COLO829 (cell line): ENCODE data around the gene DYNC1LI1.

ENCODE experiments used
- DNase-seq: peaks from one replicate; pipeline ENCODE4 v3.0.0; 2012; ENCODE audit warnings: low spot score

Gene DYNC1LI1

DNA sequence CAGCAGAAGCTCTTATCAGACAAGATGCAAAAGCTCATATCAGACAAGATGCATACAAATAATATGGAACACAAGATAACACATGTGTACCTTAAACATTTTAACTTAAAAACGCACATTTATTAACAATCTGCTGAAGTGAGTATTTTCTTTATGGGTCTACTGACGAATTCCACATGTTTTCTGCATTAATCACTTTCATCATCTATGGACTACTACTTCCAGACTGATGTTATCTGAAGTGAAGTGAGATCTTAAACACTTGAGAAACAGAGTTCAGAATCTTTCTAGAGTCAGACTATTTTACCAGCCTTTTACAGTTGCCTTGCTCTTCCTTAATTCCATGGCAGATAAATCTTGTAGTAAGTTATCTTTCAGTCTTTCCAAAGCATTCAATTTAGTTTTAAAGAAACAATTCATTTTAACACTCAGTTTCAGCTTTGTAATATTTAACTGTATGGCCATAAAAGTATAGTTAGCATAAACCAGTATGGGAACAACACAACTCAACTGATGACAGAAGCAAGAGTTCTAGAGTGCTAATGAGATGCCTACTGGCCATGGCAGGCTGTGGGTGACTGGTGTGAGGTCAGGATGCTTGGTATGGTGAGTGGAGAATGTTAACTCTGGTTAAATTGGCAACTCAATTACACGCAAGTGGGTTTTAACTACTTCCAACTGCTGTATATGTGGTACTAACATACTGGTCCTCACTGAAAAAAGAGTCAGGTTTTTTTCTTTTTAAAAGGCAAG is 77.8 kb downstream of the DYNC1LI1 start:
- DNase-seq = no peak

GRCh38 chr3:32488474-32489008 is 82.1 kb downstream of the DYNC1LI1 start:
- DNase-seq = no peak

GRCh38 chr3:32487781-32488473 is 82.7 kb downstream of the DYNC1LI1 start:
- no peak for DNase-seq

GRCh38 chr3:32484436-32484835 is 86.2 kb downstream of the DYNC1LI1 start:
- no peak for DNase-seq

DNA sequence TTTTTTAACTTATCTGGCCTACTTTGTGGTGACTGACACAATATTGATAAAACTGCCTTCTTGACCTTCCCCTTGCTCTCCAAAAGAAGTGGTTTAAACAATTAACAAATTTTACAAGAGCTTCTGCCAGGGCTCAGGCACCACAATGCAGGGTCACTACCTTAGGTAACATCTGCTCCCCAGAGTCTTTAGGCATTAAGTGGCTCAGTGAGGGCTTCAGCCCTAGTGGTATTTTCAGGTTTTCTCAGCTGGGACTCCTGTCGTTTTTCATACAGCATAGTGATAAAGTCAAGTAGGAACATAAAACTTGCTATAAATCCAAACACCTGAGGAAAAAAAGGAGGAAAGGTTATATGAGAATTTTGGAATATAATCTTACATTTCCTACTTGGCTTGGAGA is 86.9 kb downstream of the DYNC1LI1 start:
- DNase-seq = no peak

DNA sequence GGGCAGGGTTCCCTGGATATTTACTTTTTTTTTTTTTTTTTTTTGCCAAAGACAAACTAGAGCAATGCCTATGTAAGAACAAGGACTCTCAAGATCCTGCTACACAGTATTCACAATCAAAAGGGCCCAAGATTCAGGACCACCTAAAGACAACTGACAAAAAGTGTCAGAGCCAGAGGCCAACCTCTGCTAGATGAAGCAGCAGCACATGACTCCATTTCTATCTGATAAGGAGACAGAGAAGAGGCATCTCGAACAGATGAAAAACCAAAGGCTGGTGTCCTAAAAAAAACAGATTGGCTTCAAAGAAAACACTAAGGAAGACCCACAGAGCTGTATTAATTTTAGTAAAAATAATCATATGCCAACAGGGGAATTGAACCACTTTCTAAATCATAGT is 88.0 kb downstream of the DYNC1LI1 start:
- DNase-seq = no peak

GRCh38 chr3:32481791-32482631 is 88.6 kb downstream of the DYNC1LI1 start:
- no peak for DNase-seq

DNA sequence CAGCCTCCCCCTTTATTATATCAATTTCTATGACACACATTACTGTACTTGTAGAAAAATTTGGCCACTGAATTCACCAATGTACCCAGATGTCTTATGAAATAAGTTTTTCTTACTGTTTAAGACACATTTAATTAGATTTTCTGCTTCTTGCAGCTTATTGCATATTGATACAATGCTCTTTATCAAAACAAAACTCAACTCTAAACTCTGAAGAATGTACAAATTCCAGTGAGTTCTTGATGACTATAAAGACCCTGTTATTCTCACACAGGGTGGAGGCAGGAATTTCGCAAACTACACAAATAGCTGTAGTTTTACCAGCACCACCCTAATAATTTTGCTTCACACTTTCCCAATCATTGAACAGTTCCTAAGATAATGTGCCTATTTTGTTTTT is 90.1 kb downstream of the DYNC1LI1 start:
- no peak for DNase-seq
